ENCODE measurements around the gene TBX3.

Gene TBX3

GRCh38 chr12:114682106-114682784 lies 1.7 kb downstream of the TBX3 start:
- no peak for DNase-seq

DNA sequence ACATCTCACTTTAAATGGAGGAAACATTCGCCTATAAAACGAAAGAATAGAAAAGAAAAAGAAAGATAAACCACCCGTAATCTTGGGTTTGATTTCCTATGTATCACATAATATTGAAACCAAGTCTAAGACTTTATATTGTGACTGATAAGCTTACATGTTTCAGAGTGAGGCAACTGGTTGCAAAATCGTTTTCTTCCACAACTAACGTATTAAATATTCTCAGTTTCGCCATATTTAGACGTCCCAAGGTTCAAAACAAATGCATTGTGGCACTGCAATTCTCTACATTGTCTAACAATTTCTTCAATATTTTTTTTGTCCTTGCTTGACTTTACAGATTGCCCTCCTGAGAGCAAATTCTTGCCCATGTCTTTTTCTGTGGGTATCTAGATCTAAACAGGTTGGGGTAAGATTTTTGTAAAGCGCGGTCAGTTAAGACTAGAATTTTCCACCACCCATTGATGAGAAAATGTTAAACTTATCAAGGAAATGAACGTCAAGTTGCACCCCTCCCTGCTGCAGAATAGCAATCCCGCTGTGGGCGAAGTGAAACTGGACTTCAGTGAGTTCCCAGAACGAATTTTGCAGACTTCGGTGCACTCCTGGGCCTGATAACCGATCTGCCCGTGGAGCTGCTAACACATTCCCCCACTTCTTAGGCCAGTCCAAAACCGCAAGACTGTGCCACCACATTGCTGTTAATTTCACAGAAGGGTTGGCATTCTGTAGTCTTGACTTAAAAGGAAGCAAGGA lies 2.7 kb downstream of the TBX3 start:
- no peak for DNase-seq

- DNase-seq = no peak
These were observed 3.3 kb downstream of the TBX3 start for GRCh38 chr12:114680604-114681069.

DNA sequence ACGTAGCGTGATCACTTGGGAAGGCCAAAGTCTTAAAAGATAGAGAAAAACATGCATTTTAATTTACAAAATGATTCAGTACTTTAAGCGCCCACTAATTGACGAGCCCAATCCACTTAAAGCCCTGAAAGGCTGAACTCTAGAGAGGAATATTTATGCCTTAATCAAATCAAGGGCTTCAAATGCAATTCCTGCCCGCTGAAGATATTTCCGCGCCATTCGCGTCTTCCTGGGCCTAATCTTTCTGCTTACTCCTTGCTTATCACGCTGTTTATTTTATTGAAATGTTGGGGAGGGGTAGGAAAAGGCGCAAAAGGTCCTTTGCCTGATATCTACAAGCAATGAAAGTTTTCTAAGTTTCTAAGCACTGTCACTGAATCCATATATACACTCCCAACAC lies 4.0 kb downstream of the TBX3 start:
- DNase-seq = no peak

DNA sequence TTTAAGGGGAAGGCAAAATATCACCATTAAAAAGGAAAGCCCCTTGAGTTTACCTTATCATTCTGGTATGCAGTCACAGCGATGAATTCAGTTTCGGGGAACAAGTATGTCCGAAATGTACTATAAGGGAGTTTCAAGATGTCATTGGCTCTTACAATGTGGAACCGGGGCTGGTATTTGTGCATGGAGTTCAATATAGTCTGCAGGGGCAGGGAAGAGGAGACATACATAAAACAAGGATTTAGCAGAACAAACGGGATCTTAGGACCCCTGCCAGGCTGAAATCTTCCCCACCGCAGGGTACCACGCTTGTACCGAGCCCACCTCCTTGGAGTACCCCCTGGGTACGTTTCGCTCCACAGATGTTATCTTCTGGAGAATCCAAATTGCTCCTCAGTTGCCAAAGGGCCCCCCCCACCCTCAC lies 4.5 kb downstream of the TBX3 start:
- no peak for DNase-seq

GRCh38 chr12:114678718-114679117 lies 5.3 kb downstream of the TBX3 start:
- no peak for DNase-seq

- no peak for DNase-seq
These were observed 5.9 kb downstream of the TBX3 start for GRCh38 chr12:114678028-114678427.

DNA sequence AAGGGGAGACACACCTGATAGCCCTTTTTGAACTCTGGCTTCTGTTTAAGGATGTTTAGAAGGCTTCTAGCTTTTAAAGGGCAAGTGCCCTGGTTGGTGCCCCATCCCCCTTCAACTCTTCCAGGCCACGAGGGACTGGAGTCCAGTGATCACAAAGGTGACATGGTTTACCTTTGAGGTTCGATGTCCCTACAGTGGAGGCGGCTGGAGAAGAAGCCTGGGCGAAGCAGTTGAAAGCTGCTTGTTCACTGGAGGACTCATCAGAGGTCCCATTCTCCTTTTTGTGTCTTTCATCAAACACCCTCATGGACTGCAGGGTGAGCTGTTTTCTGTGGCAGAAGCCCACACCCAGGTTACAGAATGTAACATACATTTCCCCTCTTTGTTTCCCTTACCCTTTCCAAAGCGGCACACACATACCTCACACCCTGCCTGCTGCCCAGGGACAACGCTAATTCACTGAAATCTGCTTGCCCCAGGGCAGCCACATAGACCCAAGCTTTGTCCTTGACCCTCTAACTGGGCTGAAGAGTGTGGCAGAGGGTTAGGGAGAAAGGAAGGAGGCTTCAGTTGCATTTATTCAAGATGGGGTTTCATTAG lies 7.7 kb downstream of the TBX3 start:
- DNase-seq = no peak

DNA sequence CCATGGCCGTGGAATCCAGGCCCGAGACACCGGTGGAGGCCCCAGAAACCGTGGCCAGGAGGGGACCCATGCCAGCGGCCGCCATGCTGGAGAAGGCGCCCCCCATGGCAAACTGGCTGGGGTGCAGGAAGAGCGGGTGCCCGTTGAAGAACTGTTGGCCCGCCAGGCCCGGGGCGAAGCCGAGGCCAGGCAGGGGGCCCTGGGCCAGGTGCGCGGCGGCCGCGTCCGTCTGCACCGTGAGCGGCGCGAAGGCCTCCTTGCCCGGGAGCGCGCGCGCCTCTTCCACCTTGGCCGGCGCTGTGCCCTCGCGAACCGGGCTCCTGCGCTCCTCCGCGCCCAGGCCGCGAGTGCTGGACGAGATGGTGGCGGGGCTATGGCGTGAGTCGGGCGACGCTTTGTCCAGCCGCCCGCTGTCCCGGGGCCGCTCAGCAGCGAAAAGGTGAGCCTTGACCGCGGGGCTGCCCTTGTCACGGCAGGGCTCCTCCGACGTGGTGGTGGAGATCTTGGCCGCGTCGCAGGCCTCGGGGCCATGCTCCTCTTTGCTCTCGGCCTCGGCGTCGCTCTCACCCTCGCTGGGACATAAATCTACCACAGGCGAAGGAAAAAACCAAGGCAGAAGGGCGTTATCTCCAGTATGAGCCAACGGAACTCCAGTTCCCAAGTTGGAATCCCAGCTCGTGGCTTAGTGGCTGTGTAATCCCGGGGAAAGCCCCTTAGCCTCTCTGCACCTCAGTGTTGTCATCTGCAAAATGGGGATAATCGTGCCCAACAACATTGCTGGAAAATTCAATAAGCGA lies 9.5 kb downstream of the TBX3 start:
- no peak for DNase-seq

- DNase-seq = no peak
These were observed 10.1 kb downstream of the TBX3 start for GRCh38 chr12:114673901-114674250.

DNA sequence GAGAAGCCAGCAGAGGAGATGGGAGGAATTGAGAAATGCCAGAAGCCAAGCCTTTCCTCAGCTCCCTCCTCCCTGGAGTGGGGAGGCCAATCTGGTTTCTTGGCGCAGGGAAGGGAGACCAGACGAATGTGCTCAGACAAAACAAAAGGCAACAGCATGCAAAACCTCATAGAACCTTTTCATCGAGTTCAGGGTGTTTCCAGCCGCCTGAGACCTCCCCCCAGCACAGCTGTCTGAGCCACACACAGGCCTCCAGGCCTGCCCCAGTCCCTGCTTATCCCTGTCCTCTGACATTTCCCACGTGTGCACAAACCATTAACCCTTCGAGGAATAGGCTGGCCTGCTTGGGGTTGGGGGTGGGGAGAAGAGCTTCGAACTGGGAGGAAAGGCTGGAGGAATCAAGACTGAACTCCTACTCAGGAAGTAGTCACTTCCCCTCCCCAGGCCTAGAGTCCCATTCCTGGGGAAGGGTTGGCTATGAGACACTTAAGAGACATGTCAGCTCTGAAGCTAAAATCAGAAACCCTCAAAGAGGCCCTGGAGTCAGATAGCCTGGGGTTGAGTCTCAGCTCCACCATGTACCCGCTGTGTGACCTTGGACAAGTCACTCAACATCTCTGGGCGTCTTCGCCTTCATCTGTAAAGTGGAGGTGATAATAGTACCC lies 10.7 kb downstream of the TBX3 start:
- DNase-seq = no peak

DNA sequence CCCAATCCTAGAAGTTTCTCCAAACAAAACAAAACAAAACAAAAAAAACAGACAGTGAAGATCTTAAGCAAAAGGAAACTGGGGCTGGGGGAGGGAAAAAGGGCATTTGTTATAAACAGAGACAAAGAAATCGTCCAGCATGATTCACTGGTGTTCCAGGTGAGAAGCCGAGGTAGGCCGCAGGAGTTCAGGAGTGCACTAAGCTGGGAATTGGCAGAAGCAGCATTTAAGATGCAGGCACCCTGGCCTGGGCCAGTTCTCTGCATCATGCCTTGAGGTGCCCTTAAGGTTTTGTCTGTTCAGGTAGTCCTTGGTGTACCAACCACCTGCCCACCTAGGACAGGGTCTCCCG lies 11.2 kb downstream of the TBX3 start:
- no peak for DNase-seq

- no peak for DNase-seq
These were observed 12.2 kb downstream of the TBX3 start for GRCh38 chr12:114671443-114672411.

GRCh38 chr12:114671066-114671442 lies 12.9 kb downstream of the TBX3 start:
- DNase-seq = no peak

- DNase-seq = no peak
These were observed 13.5 kb downstream of the TBX3 start for GRCh38 chr12:114670291-114670980.

GRCh38 chr12:114669401-114670290 lies 14.3 kb downstream of the TBX3 start:
- DNase-seq = no peak

DNA sequence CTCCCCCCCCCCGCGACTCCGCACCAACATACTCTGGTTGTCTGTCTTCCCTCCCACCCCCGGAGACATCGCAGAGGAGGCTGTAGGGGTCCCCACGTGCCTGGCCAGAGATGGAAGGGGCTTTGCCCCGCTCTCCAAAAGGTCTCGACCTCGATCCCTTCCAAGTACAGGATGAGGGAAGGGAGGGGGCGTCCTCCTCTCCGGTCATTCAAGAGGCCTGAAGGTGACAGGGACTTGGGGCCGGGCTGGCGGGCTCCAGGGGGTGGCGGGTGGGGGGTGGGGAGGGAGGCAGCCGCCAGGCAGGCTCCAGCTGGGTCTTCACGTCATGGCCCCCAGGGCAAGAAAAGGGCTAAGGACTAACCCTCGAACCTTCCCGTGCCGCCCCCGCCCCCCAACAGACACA lies 15.1 kb downstream of the TBX3 start:
- no peak for DNase-seq

- DNase-seq = no peak
These were observed 15.7 kb downstream of the TBX3 start for GRCh38 chr12:114668151-114668885.

- no peak for DNase-seq
These were observed 16.3 kb downstream of the TBX3 start for GRCh38 chr12:114667669-114668150.

Measured in NCI-H524 treated with DMSO at 0.1 percent for 48 hours (cell line).